OCI-LY3 (cell line): ENCODE results near the gene ABLIM3.

Source experiments
- H2AFZ ChIP-seq: fragments of 200-600, 300-600 bp; shearing (Covaris generic); 2 replicates; pipeline ENCODE4 v1.6.0; 2014; ENCODE audit warnings: antibody characterized with exemption, low read depth, low read length
- H3K27ac ChIP-seq: fragments of 200-600, 300-600 bp; sonication (generic); 2 replicates; pipeline ENCODE4 v1.5.1; 2014; ENCODE audit warnings: mild to moderate bottlenecking, low read length, moderate library complexity, mixed read lengths
- H3K27me3 ChIP-seq: fragments of 200-600, 300-600 bp; sonication (generic); 2 replicates; pipeline ENCODE4 v1.6.1; 2014; ENCODE audit warnings: low read depth, low read length, mixed read lengths
- H3K36me3 ChIP-seq: fragments of 200-600, 300-600 bp; sonication (generic); replicated peaks from 2 replicates; pipeline ENCODE3; 2014; ENCODE audit warnings: low read depth, low read length, mixed read lengths
- H3K4me1 ChIP-seq: fragments of 300-600, 200-600 bp; sonication (generic); 2 replicates; pipeline ENCODE4 v1.6.1; 2014; ENCODE audit warnings: low read length, mixed read lengths
- H3K4me2 ChIP-seq: fragments of 200-600, 300-600 bp; sonication (generic); 2 replicates; pipeline ENCODE4 v1.6.1; 2014; ENCODE audit warnings: low read length, mixed read lengths
- H3K4me3 ChIP-seq: fragments of 300-600, 200-600 bp; sonication (generic); 2 replicates; pipeline ENCODE4 v1.5.1; 2014; ENCODE audit warnings: antibody characterized with exemption, mild to moderate bottlenecking, low read length, moderate library complexity
- H3K79me2 ChIP-seq: fragments of 300-600, 200-600 bp; shearing (Covaris generic); 2 replicates; pipeline ENCODE4 v1.6.1; 2014; ENCODE audit warnings: mild to moderate bottlenecking, low read length, mixed read lengths
- H3K9ac ChIP-seq: fragments of 300-600, 200-600 bp; shearing (Covaris generic); 2 replicates; pipeline ENCODE4 v1.6.0; 2014; ENCODE audit warnings: mild to moderate bottlenecking, low read length, moderate library complexity
- H3K9me3 ChIP-seq: fragments of 200-600, 300-600 bp; shearing (Covaris generic); 2 replicates; pipeline ENCODE4 v1.6.1; 2014; ENCODE audit warnings: low read length, mixed read lengths; ENCODE audit not compliant: insufficient read depth
- H4K20me1 ChIP-seq: fragments of 200-600, 300-600 bp; sonication (generic); 2 replicates; pipeline ENCODE4 v1.6.1; 2016; ENCODE audit warnings: low read length, mixed read lengths; ENCODE audit not compliant: insufficient read depth
- EZH2phosphoT487 ChIP-seq: fragments of 200-600 bp; shearing (Covaris generic); IDR thresholded peaks from 2 replicates; pipeline ENCODE4 v1.6.1; 2018; ENCODE audit warnings: antibody characterized with exemption, mixed run types, low read depth
- TF ChIP-seq, protein P1 (sequence below): fragments of 200-600, 300-600 bp; sonication (generic); IDR thresholded peaks from 2 replicates; pipeline ENCODE4 v1.5.1; 2014; ENCODE audit warnings: antibody characterized with exemption, low read length, low read depth

The ABLIM3 gene

DNA sequence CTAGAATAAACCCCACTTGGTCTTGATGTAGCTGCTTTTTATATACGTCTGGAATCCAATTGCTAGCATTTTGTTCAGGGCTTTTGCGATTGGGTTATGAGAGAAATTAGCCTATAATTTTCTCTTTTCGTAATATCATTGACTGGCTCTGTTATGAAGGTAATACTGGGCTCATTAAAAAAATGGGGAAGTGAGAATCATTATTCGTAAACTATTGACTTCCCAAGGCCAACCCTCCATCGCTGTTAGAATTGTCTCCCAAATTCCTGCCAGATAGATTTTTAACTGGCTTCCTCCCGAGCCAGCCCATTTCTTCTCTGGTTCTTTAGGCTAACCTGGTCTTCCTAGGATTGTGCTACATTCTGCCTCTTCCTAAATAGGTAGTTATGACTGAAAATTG is 168.1 kb downstream of the ABLIM3 start:
- no peaks in the 10 kb centered on the region for H3K27me3 ChIP-seq
- H3K79me2 ChIP-seq: no peaks in the 10 kb centered on the region
- H3K36me3 ChIP-seq: no peaks in the 10 kb centered on the region
- no peaks in the 10 kb centered on the region; the same call in 1 of the 2 replicates for H3K4me1 ChIP-seq
- TF ChIP-seq, protein P1, sequence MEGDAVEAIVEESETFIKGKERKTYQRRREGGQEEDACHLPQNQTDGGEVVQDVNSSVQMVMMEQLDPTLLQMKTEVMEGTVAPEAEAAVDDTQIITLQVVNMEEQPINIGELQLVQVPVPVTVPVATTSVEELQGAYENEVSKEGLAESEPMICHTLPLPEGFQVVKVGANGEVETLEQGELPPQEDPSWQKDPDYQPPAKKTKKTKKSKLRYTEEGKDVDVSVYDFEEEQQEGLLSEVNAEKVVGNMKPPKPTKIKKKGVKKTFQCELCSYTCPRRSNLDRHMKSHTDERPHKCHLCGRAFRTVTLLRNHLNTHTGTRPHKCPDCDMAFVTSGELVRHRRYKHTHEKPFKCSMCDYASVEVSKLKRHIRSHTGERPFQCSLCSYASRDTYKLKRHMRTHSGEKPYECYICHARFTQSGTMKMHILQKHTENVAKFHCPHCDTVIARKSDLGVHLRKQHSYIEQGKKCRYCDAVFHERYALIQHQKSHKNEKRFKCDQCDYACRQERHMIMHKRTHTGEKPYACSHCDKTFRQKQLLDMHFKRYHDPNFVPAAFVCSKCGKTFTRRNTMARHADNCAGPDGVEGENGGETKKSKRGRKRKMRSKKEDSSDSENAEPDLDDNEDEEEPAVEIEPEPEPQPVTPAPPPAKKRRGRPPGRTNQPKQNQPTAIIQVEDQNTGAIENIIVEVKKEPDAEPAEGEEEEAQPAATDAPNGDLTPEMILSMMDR: no peak
- no peak for TF ChIP-seq EZH2phosphoT487
- no peak overlapping the region for H2AFZ ChIP-seq
- H3K4me3 ChIP-seq: no peak overlapping the region
- no peak overlapping the region for H3K4me2 ChIP-seq
- H3K27ac ChIP-seq: no peak overlapping the region
- H3K9ac ChIP-seq: no peak overlapping the region
- H3K9me3 ChIP-seq: no peaks in the 10 kb centered on the region
- H4K20me1 ChIP-seq: no peaks in the 10 kb centered on the region
